HG02571 (cell line): ENCODE measurements around the gene HIPK1.

Experiments
- ATAC-seq: cut with Tn5 transposase; IDR thresholded peaks from one replicate; pipeline ENCODE4 v1.9.1; 2021; ENCODE audit warnings: mild to moderate bottlenecking, moderate library complexity; ENCODE audit not compliant: unreplicated experiment

HIPK1 gene

DNA sequence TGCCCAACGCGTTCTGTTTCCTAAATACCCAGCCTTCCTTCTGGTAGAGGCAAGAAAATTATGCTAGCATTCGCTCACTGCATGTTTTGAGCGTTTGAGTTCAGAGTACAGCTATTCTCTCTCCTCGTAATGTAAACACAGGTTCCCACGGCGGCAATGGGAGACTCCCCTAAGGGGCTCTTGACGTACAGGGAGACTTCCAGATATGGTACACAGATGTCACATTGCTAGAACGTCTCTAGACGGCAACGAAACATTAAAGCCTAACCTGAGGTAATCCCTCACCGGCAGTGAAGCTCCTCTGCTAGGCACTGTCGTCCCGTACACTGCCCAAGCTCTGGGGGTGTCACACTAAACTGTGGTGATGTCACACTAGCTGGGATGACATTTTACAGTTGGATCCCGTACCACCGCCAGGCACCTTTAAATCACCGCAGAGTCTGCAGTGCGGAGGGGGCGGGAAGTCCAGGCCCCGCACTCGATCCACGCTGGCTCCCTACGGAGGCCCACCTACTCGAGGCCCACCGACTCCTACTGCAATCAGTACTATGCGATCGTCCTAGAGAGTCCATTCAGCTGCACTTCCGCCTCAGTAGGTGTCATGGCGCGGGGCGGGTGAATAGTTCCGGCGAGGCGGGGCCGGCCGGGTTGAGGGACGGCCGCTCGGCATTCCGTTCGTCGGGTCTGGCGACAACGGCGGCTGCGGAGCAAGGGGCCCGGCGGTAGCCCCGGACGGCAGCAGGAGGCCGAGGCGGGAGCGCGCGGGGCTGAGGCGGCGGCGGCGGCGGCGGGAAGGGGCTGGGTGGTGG is at the start of gene HIPK1:
Gene HIPK1, plus strand, starts transcription at position 384 of the 809 bp plus-strand sequence.
- peak; percentile 73 for ATAC-seq

- no peak for ATAC-seq
These were observed 49.4 kb upstream of the HIPK1 start for GRCh38 chr1:113879739-113880038.

DNA sequence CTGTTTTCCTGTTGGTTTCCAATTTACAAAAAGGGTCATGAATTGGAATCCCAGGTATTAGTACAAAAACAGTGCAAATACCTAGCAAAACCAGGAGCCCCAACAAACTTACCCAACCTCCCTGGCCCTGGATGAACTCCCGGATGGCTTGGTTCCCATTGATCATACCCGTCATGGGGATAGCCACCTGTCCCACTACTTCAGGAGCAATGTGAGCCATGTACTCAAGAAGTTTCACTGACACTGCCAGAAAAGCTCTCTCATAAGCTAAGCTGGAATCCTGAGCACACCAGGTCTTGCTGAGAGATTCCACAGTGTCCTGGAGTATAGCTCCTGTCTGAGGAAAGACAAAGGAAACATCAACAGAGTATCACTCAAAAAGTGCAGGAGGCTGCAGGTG is 47.5 kb upstream of the HIPK1 start:
- ATAC-seq, result no peak

- ATAC-seq, result no peak
These were observed 42.4 kb upstream of the HIPK1 start for GRCh38 chr1:113886417-113887401.

GRCh38 chr1:113887402-113888175 is 41.5 kb upstream of the HIPK1 start, which contains the start of gene BCL2L15:
Gene BCL2L15 (minus strand): TSS chr1:113887581. CDS start chr1:113887375, 206 bp downstream.
- ATAC-seq, result no peak

DNA sequence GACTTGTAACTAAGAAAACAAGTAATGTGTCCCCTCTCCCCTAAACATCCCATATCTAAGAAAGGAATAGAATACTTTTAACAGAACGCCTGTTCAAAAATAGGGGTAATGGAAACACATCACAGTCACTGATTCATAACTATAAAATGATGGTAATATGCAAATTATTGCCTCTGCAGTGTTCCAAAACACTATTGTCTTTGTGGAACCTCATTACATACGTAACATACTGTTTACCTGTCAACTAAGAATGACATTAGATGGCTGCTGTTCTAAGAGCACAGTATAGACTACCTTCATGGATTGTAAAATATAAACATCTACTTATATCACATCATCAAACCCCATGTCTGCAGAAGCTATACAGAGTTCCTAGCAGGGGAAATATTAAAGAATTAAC is 38.3 kb upstream of the HIPK1 start:
- no peak for ATAC-seq

GRCh38 chr1:113891631-113892220 is 37.4 kb upstream of the HIPK1 start:
- ATAC-seq, result no peak

GRCh38 chr1:113893267-113893666 is 35.9 kb upstream of the HIPK1 start:
- ATAC-seq, result no peak

DNA sequence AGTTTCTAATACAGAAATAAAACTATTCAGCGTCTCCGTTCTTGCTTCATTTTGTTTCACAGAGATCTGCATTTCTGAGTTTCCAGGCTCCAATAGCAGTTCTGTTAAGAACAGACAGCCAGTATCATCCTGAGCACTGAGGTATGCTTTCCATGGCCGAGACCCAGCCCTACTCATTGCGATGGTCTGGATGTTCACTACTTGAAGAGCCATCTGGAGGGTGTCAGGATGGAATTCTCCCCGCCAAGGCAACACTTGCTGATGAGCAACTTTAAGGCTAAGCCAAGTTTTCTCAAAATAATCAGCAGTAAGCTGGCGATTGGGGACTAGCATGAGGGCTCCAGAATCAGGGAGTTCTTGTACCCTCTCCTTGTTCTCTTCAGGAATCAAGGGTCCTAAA is 34.0 kb upstream of the HIPK1 start:
- ATAC-seq, result no peak

GRCh38 chr1:113895961-113896360 is 33.2 kb upstream of the HIPK1 start:
- ATAC-seq, result no peak

- ATAC-seq, result no peak
These were observed 30.8 kb upstream of the HIPK1 start for GRCh38 chr1:113898241-113898814.

DNA sequence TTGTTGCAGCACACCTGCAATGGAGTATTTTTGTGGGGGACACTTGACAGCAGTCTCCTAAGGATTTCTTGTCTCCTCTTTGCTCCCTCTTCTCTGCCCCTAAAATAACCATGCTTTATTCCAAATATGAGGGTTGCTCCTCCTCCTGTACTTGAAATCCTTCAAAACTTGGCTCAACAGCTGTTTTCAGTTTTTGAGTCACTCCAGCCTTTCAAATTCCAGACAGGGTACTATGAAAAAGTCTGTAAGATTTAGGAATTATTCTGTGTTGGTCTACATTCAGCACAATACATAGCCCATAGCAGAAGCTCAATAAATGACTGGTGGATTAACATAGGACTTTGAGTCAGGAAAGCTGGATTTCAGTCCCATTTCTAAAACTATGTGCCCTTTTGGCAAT is 30.0 kb upstream of the HIPK1 start:
- no peak for ATAC-seq

GRCh38 chr1:113901191-113901590 is 27.9 kb upstream of the HIPK1 start:
- ATAC-seq, result no peak

- no peak for ATAC-seq
These were observed 25.4 kb upstream of the HIPK1 start for GRCh38 chr1:113903501-113904292.

DNA sequence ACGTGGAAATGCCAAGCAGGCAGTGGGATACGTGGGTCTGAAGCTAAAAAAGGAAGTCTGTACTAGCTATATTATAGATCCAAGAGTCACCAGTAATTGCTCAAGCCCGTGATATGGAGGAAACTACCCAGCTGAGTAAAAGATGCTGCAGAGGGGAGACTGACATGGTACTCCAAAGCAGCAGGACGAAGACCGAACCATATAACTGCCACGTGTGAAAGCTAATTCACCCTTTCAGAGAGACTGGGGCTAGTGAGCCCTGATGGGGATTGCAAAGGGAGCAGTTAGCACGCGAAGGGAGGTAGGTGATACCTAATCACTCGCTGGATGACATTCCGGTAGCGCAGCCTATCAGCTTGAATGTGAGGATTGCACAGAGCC is 24.8 kb upstream of the HIPK1 start:
- peak; percentile 25 for ATAC-seq

DNA sequence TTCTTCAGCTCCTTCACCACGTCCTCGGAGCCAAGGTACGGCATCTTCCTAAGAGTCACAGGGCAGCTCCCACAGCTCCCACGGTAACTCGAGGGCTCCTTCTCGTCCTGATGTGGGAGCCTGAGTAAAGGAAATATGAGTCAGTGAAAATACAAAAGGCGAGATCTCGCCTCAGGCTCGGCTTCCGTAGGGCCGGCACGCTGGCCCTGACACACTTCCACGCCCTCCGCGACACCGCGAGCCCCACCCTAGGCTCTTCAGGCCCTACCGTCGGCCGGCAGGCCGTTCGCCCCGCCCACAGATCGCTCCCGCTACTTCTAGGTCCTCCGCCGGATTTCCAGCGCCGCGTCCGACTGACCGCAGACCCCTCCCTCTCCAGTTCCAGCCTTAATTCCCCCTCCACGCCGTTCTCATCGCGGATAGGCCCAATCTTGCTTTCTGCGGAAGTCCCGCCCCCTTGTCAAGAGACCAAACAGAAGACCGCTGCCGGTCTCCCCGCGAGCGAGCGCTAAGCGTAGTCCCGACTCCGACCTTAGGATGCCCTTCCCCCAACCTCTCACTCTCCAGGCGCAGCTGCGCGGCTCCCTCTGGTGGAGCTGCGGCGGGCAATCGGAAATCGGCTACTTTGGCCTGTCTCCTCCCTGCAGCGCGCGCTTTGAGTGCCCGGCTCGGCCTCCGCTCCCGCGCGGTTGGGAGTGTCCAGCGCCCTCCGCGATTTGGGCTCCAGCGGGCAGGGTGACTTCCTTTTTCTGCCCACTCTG is 24.3 kb upstream of the HIPK1 start, which contains the start of the genes AP4B1 and DCLRE1B:
Gene AP4B1, minus strand, starts transcription at position 126 of the 761 bp plus-strand sequence. Its CDS starts 82 bp downstream, at position 44.
Gene DCLRE1B, plus strand, starts transcription at position 653 of the 761 bp plus-strand sequence. CDS start 261 bp downstream, outside the sequence.
- peak; percentile 89 for ATAC-seq

GRCh38 chr1:113905435-113905861 is 23.7 kb upstream of the HIPK1 start:
- peak; percentile 2 for ATAC-seq

GRCh38 chr1:113912594-113913311 is 16.4 kb upstream of the HIPK1 start:
- no peak for ATAC-seq
